DMS153 treated with DMSO at 0.1 percent for 48 hours (cell line): ENCODE data around the gene CFLAR.
"Not testable (repeated sequence)": the region's sequence is repeated elsewhere in the genome, so short reads cannot be mapped to it uniquely, and the experiment has no call there.

Source experiments
- DNase-seq: peaks from one replicate; lab custom pipeline; 2025; ENCODE audit not compliant: unreplicated experiment; lab: John Stamatoyannopoulos, UW

CFLAR gene

GRCh38 chr2:201174687-201175086 lies 58.7 kb downstream of the CFLAR start:
- DNase-seq = no peak

- no peak for DNase-seq
Observed at GRCh38 chr2:201176081-201176481, 60.1 kb downstream of the CFLAR start.

GRCh38 chr2:201180010-201180409 lies 64.0 kb downstream of the CFLAR start:
- no peak for DNase-seq

- no peak for DNase-seq
Observed at GRCh38 chr2:201182650-201183364, 66.8 kb downstream of the CFLAR start, which contains the start of gene CASP10. TSS of gene CASP10 (plus strand) at chr2:201183141. CDS start at chr2:201185778, 2,637 bp downstream.

- no peak for DNase-seq
Observed at GRCh38 chr2:201183365-201183727, 67.4 kb downstream of the CFLAR start.

GRCh38 chr2:201183835-201184234 lies 67.9 kb downstream of the CFLAR start:
- DNase-seq = not testable (repeated sequence)

- not testable (repeated sequence) for DNase-seq
Observed at GRCh38 chr2:201184248-201184647, 68.3 kb downstream of the CFLAR start.

GRCh38 chr2:201185863-201186262 lies 69.9 kb downstream of the CFLAR start:
- no peak for DNase-seq

- no peak for DNase-seq
Observed at GRCh38 chr2:201186982-201187381, 71.0 kb downstream of the CFLAR start.

GRCh38 chr2:201188449-201188848 lies 72.5 kb downstream of the CFLAR start:
- no peak for DNase-seq

GRCh38 chr2:201191132-201191875 lies 75.3 kb downstream of the CFLAR start:
- no peak for DNase-seq

- no peak for DNase-seq
Observed at GRCh38 chr2:201194097-201194496, 78.1 kb downstream of the CFLAR start.

GRCh38 chr2:201195331-201195730 lies 79.4 kb downstream of the CFLAR start:
- DNase-seq = no peak

- no peak for DNase-seq
Observed at GRCh38 chr2:201196003-201196402, 80.0 kb downstream of the CFLAR start.

GRCh38 chr2:201196803-201197202 lies 80.8 kb downstream of the CFLAR start:
- no peak for DNase-seq

GRCh38 chr2:201197781-201198180 lies 81.8 kb downstream of the CFLAR start:
- no peak for DNase-seq

- no peak for DNase-seq
Observed at GRCh38 chr2:201199847-201200246, 83.9 kb downstream of the CFLAR start.

- DNase-seq = no peak
Observed at GRCh38 chr2:201200345-201200744, 84.4 kb downstream of the CFLAR start.

- no peak for DNase-seq
Observed at GRCh38 chr2:201201371-201201770, 85.4 kb downstream of the CFLAR start.

GRCh38 chr2:201203916-201204654 lies 88.1 kb downstream of the CFLAR start:
- no peak for DNase-seq

- no peak for DNase-seq
Observed at GRCh38 chr2:201204655-201205514, 88.9 kb downstream of the CFLAR start.
